Adrenal gland (tissue), 12 donors: ENCODE data around the gene RND1. TPM values are rescaled to one million over a fixed set of nuclear protein-coding genes. Genes with fewer than 3 reads are reported as not detected.

Experiments
- DNase-seq, 7 donors: peaks; one replicate each; pipeline ENCODE4 v3.0.0-alpha.2; 2019 to 2020
- H3K27ac ChIP-seq, 5 donors: fragments of 200-600 bp; sonication (generic) in 4 of 5; 1 replicate in 3 of 5; 2 replicates in 2 of 5; pipeline versions ENCODE4 v1.5.1 to v1.8.0; 2016 to 2020; ENCODE audit warnings: mild to moderate bottlenecking in 1 of 5
- H3K27me3 ChIP-seq: fragments of 200-600 bp; 2 replicates; pipeline ENCODE4 v1.8.0; 2021
- H3K36me3 ChIP-seq, 2 donors: fragments of 200-600 bp; replicated peaks in 1 of 2; 1 replicate in 1 of 2; 2 replicates in 1 of 2; pipeline versions ENCODE4 v1.5.1 to v1.8.0; 2018 to 2022
- H3K4me1 ChIP-seq, 2 donors: fragments of 200-600 bp; replicated peaks in 1 of 2; 1 replicate in 1 of 2; 2 replicates in 1 of 2; pipeline versions ENCODE4 v1.5.1 to v1.8.0; 2018 to 2021
- H3K4me3 ChIP-seq, 4 donors: fragments of 200-600 bp; sonication (generic) in 3 of 4; one replicate each; pipeline ENCODE4 v1.5.1; 2016 to 2018
- H3K9me3 ChIP-seq, 3 donors: fragments of 200-600 bp; sonication (generic) in 1 of 3; replicated peaks in 1 of 3; 1 replicate in 2 of 3; 2 replicates in 1 of 3; pipeline versions ENCODE4 v1.5.1 to v1.8.0; 2016 to 2021
- CTCF ChIP-seq, 6 experiments: fragments of 450-650 bp in 4 of 6; fragments of 200-600 bp in 2 of 6; sonication (generic) in 1 of 6; IDR thresholded peaks; 1 replicate in 5 of 6; 2 replicates in 1 of 6; pipeline versions ENCODE4 v1.5.1 to v1.8.0; 2016 to 2021; ENCODE audit warnings: antibody characterized with exemption in 6 of 6, mild to moderate bottlenecking in 2 of 6, moderate library complexity in 1 of 6
- POLR2A ChIP-seq, 2 donors: fragments of 450-650 bp; IDR thresholded peaks; one replicate each; pipeline ENCODE4 v1.6.1; 2017; ENCODE audit warnings: antibody characterized with exemption in 2 of 2, mild to moderate bottlenecking in 2 of 2, moderate library complexity in 1 of 2
- WGBS, 4 donors: extraction: QIAGEN DNeasy Blood & Tissue Kit in 2 of 4; methylation state at CpG; one replicate each; pipeline versions ENCODE4 v1.1.5 to v1.1.7; 2013 to 2017; 5-methylcytosine and 5-hydroxymethylcytosine counted together
- intact Hi-C, 2 donors: fragments of 100-400 bp; cut with DNase I; formaldehyde crosslinking; loops; one replicate each; pipeline versions ENCODE4 v1.14.1 to v1.15.0; 2022 to 2023
- polyA plus RNA-seq, 3 donors: library from polyadenylated mRNA; stranded (reverse); fragments of 200-250 nt in 2 of 3; fragments of 350-450 nt in 1 of 3; fragmentation: Illumina TruSeq in 1 of 3; extraction: RNeasy Lipid Tissue Mini Kit (QIAGEN cat#74804) in 1 of 3; gene quantifications; one replicate each; pipeline ENCODE4 v1.2.3, GENCODE V29; 2013 to 2014
- total RNA-seq, 9 donors: library from RNA; depleted of rRNA in 4 of 9; stranded (reverse); fragments of >200 nt in 4 of 9; fragments of 120-200 nt in 1 of 9; fragmentation: NEBNext Ultra II Directional in 1 of 9; extraction: Animal tissue kit (Norgen Biotek cat#: 25700) in 1 of 9; gene quantifications; one replicate each; pipeline versions ENCODE4 v1.1.0 to v1.2.4, GENCODE V29; 2013 to 2023
- donor health status: healthy with polysubstance abuse.
- donor health status: Bipolar disorder and iron deficiency.
- donor health status: DM: yes; HTN: yes; CAD: no.
- donor health status: DM: no; HTN: no; CAD: no.
- donor health status: DM: no; HTN: no; CAD: no.
- donor health status: DM: yes; HTN: yes; CAD: no.

The RND1 gene
- total and polyA plus RNA-seq, 12 donors: 0.20 to 2.9 (median 0.43) TPM; not detected in 5

DNA sequence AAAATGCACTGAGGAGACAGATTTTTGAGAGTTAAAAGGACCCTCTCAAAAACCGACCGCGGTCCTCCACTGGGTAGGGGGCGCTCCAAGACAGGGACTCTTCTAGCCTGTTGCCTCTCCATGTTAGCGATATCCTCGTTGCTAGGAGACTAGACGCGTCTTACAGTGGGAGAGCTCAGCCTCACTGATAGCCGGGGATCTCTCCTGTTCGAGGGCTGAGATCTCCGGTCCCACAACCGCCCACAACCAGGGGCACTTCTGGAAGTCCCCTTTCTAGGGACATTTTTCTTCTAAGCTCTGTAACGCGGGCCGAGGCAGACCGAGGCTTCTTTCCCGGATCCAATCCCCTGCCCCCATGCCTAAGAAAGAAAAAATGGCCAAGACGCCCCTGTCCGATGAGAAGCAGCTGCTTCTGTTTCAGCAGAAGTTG lies 38.3 kb upstream of the RND1 start:
- Histone ChIP-seq H3K4me3 (peak overlapping the region in 1 of 4 donors; percentile 57), H3K27me3 (no peaks in the 10 kb centered on the region), H3K36me3 (no peaks in the 10 kb centered on the region), H3K9me3 (no peaks in the 10 kb centered on the region), H3K4me1 (no peaks in the 10 kb centered on the region), H3K27ac (no peak overlapping the region)
- DNase-seq: peak; percentile 74 to 89 (median 86)
- WGBS, 4 donors: 0 to 1% (median 1%) methylated on average over 8 to 19 of the region's 19 CpGs
- TF ChIP-seq CTCF (IDR thresholded peaks at IDR 0.05) (peak; percentile 26 to 63 (median 55)), POLR2A (IDR thresholded peaks at IDR 0.05) (no peak)
- intact Hi-C loops: no loop called here

- no peak overlapping the region for H3K4me3 ChIP-seq
- 41 to 61% (median 58%) methylated on average over 20 of the region's 20 CpGs for WGBS, 4 donors
- intact Hi-C loops: no loop called here
Observed at GRCh38 chr12:48903363-48903981, 37.8 kb upstream of the RND1 start.

DNA sequence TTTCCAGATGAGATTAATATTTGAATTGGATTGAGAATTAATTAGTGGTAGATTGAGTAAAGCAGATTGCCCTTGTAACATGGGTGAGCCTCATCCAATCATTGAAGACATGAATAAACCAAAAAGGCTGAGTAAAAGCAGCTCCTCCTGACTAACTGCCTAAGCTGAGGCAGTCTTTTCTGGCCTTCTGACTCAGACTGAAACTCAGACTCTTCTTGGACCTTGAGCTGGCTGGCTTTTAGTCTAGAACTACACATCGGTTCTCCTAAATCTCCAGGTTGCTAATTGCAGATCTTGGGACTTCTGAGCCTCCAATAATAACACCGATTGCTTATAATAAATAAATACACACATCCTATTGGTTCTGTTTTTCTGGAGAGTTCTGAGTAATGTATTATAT lies 35.6 kb upstream of the RND1 start:
- peak in 2 of 7 donors; percentile 7 to 14 for DNase-seq
- no peaks in the 10 kb centered on the region for H3K27me3 ChIP-seq
- no peaks in the 10 kb centered on the region for H3K9me3 ChIP-seq
- H3K4me1 ChIP-seq: no peaks in the 10 kb centered on the region
- H3K4me3 ChIP-seq: no peak overlapping the region
- 61 to 74% (median 71%) methylated on average over 2 of the region's 2 CpGs for WGBS, 4 donors
- no peaks in the 10 kb centered on the region for H3K36me3 ChIP-seq
- H3K27ac ChIP-seq: no peak overlapping the region
- intact Hi-C loops: no loop called here
- TF ChIP-seq POLR2A (IDR thresholded peaks at IDR 0.05) (no peak), CTCF (IDR thresholded peaks at IDR 0.05) (no peak)

More at GRCh38 chr12:48903363-48903981, 37.8 kb upstream of the RND1 start:
- TF ChIP-seq POLR2A (IDR thresholded peaks at IDR 0.05) (no peak), CTCF (IDR thresholded peaks at IDR 0.05) (no peak)
- no peak overlapping the region for H3K27ac ChIP-seq
- no peaks in the 10 kb centered on the region for H3K4me1 ChIP-seq
- H3K27me3 ChIP-seq: no peaks in the 10 kb centered on the region
- peak in 1 of 7 donors; percentile 13 for DNase-seq
- H3K9me3 ChIP-seq: no peaks in the 10 kb centered on the region
- no peaks in the 10 kb centered on the region for H3K36me3 ChIP-seq

- 56 to 76% (median 58%) methylated on average over 2 of the region's 2 CpGs for WGBS, 4 donors
- no peak for TF ChIP-seq CTCF (IDR thresholded peaks at IDR 0.05)
- TF ChIP-seq POLR2A (IDR thresholded peaks at IDR 0.05): no peak
- no peaks in the 10 kb centered on the region for H3K9me3 ChIP-seq
Observed at GRCh38 chr12:48899651-48900050, 34.0 kb upstream of the RND1 start.

More at GRCh38 chr12:48899651-48900050, 34.0 kb upstream of the RND1 start:
- Histone ChIP-seq H3K36me3 (no peaks in the 10 kb centered on the region), H3K4me3 (no peak overlapping the region), H3K27me3 (no peaks in the 10 kb centered on the region), H3K4me1 (no peaks in the 10 kb centered on the region), H3K27ac (no peak overlapping the region)
- intact Hi-C loops: no loop called here
- DNase-seq: no peak
